PC-3 (cell line): ENCODE measurements around the gene SMYD3. TPM values are rescaled to one million over a fixed set of nuclear protein-coding genes. Genes with fewer than 3 reads are reported as not detected.

Experiments used
- ATAC-seq: fragments of 200-7000 bp; cut with Tn5 transposase; 2 replicates; pipeline ENCODE4 v1.9.1; 2020; ENCODE audit warnings: mild to moderate bottlenecking, moderate library complexity
- BruUV-seq: library from RNA; stranded (reverse); fragments of 400-500 nt; replicated peaks from 2 replicates; lab custom pipeline; 2021; lab: Mats Ljungman, UMichigan
- CTCF ChIA-PET: fragments of 300-600 bp; sonication (Branson Sonifier 250); formaldehyde crosslinking; loops from one replicate; lab custom pipeline; 2022; ENCODE audit warnings: antibody characterized with exemption; lab: Charles Lee
- POLR2A ChIA-PET: fragments of 300-600 bp; sonication (Branson Sonifier 250); formaldehyde crosslinking; loops from one replicate; lab custom pipeline; 2022; ENCODE audit warnings: antibody characterized with exemption; ENCODE audit not compliant: unreplicated experiment; lab: Charles Lee
- DNase-seq: peaks from one replicate; pipeline ENCODE4 v3.0.0-alpha.2; 2015
- H2AFZ ChIP-seq: fragments of 300-600 bp; sonication (generic); 2 replicates; pipeline ENCODE4 v1.6.0; 2016; ENCODE audit warnings: antibody characterized with exemption, low read length
- H3F3A ChIP-seq: fragments of 300-600 bp; sonication (generic); one replicate; pipeline ENCODE4 v1.6.0; 2017; ENCODE audit warnings: antibody characterized with exemption, low read length, control low read depth, mild to moderate bottlenecking; ENCODE audit not compliant: unreplicated experiment
- H3K27ac ChIP-seq: fragments of 300-600 bp; sonication (generic); 2 replicates; pipeline ENCODE4 v1.5.1; 2016; ENCODE audit warnings: mild to moderate bottlenecking, low read length
- H3K27me3 ChIP-seq: fragments of 300-600 bp; sonication (generic); 2 replicates; pipeline ENCODE4 v1.6.1; 2016; ENCODE audit warnings: low read length, mixed read lengths
- H3K36me3 ChIP-seq: fragments of 300-600 bp; sonication (generic); 2 replicates; pipeline ENCODE4 v1.6.1; 2016; ENCODE audit warnings: low read depth, mixed run types, low read length, mixed read lengths
- H3K4me1 ChIP-seq: fragments of 300-600 bp; sonication (generic); 2 replicates; pipeline ENCODE4 v1.5.1; 2016; ENCODE audit warnings: low read length; ENCODE audit not compliant: insufficient read depth
- H3K4me2 ChIP-seq: fragments of 300-600 bp; sonication (generic); 2 replicates; pipeline ENCODE4 v1.6.0; 2016; ENCODE audit warnings: low read length
- H3K4me3 ChIP-seq: fragments of 300-600 bp; sonication (generic); 2 replicates; pipeline ENCODE4 v1.5.1; 2016; ENCODE audit warnings: mild to moderate bottlenecking, low read length, mixed read lengths
- H3K79me2 ChIP-seq: fragments of 300-600 bp; sonication (generic); 2 replicates; pipeline ENCODE4 v1.6.1; 2017; ENCODE audit warnings: low read length, mixed read lengths
- H3K9ac ChIP-seq: fragments of 300-600 bp; sonication (generic); 2 replicates; pipeline ENCODE4 v1.6.0; 2016; ENCODE audit warnings: mild to moderate bottlenecking, low read length
- H3K9me2 ChIP-seq: fragments of 300-600 bp; sonication (generic); replicated peaks from 2 replicates; pipeline ENCODE4 v1.6.1; 2016; ENCODE audit warnings: mixed run types, low read length, mixed read lengths
- H3K9me3 ChIP-seq: fragments of 300-600 bp; sonication (generic); 2 replicates; pipeline ENCODE4 v1.6.1; 2016; ENCODE audit warnings: low read length, mixed read lengths
- H4K20me1 ChIP-seq: fragments of 300-600 bp; sonication (generic); 2 replicates; pipeline ENCODE4 v1.6.1; 2016; ENCODE audit warnings: low read length, mixed read lengths
- CTCF ChIP-seq: fragments of 300-600 bp; sonication (generic); conservative IDR thresholded peaks from 2 replicates; pipeline ENCODE4 v1.5.1; 2017; ENCODE audit warnings: antibody characterized with exemption, low read depth, mild to moderate bottlenecking, low read length
- EZH2 ChIP-seq: fragments of 300-600 bp; sonication (generic); IDR thresholded peaks from one replicate; pipeline ENCODE4 v1.6.1; 2017; ENCODE audit warnings: antibody characterized with exemption, mild to moderate bottlenecking, low read length; ENCODE audit not compliant: unreplicated experiment
- EZH2phosphoT487 ChIP-seq: fragments of 300-600 bp; sonication (generic); IDR thresholded peaks from 2 replicates; pipeline ENCODE4 v1.6.1; 2018; ENCODE audit warnings: mild to moderate bottlenecking, antibody characterized with exemption, low read length, borderline replicate concordance
- intact Hi-C: fragments of 100-400 bp; cut with micrococcal nuclease; formaldehyde crosslinking; loops from 2 replicates; pipeline ENCODE4 v1.9.0; 2023
- total RNA-seq: library from RNA; depleted of rRNA; stranded (reverse); fragments of >200 nt; gene quantifications from 2 replicates; pipeline ENCODE4 v1.2.3, GENCODE V29; 2014

Gene SMYD3
- total RNA-seq, 1 experiment from 2014 or later: 33.0 TPM

GRCh38 chr1:245771511-245772281, 735.4 kb downstream of the SMYD3 start:
- H3K27ac ChIP-seq: no peak overlapping the region
- ChIA-PET CTCF (interaction anchor here (0.5 kb wide), 1 partner anchor 451 kb away, joined by 3 read pairs; no protein-coding TSS in a partner anchor), POLR2A (no interaction called here)
- no peaks in the 10 kb centered on the region for H3K36me3 ChIP-seq
- DNase-seq (peak; percentile 13), ATAC-seq (no peak)
- no TSS peak for BruUV-seq
- TF ChIP-seq EZH2 (no peak), CTCF (no peak), EZH2phosphoT487 (no peak)
- no peaks in the 10 kb centered on the region for H3K9me2 ChIP-seq
- no peak overlapping the region for H3K9ac ChIP-seq
- intact Hi-C loops: no loop called here
- no peak overlapping the region for H2AFZ ChIP-seq
- H3K27me3 ChIP-seq: no peaks in the 10 kb centered on the region
- no peak overlapping the region for H3K4me3 ChIP-seq
- H3F3A ChIP-seq: no peaks in the 10 kb centered on the region
- H3K4me2 ChIP-seq: no peak overlapping the region
- H3K79me2 ChIP-seq: no peaks in the 10 kb centered on the region
- H3K9me3 ChIP-seq: no peaks in the 10 kb centered on the region
- no peaks in the 10 kb centered on the region for H3K4me1 ChIP-seq
- no peaks in the 10 kb centered on the region for H4K20me1 ChIP-seq

GRCh38 chr1:245770156-245770555, 736.9 kb downstream of the SMYD3 start:
- no peaks in the 10 kb centered on the region for H3K9me2 ChIP-seq
- no peak overlapping the region for H3K4me2 ChIP-seq
- ChIA-PET CTCF (interaction anchor here (0.6 kb wide), 1 partner anchor 16 kb away, joined by 3 read pairs; no protein-coding TSS in a partner anchor), POLR2A (no interaction called here)
- no peaks in the 10 kb centered on the region for H3F3A ChIP-seq
- no peak for DNase-seq
- no peaks in the 10 kb centered on the region for H3K9me3 ChIP-seq
- no TSS peak for BruUV-seq
- no peaks in the 10 kb centered on the region for H3K4me1 ChIP-seq
- intact Hi-C loops: no loop called here
- no peak overlapping the region for H3K4me3 ChIP-seq
- no peak overlapping the region for H3K27ac ChIP-seq
- TF ChIP-seq CTCF (no peak), EZH2phosphoT487 (no peak), EZH2 (no peak)
- no peaks in the 10 kb centered on the region for H3K27me3 ChIP-seq
- H3K79me2 ChIP-seq: no peaks in the 10 kb centered on the region
- no peak overlapping the region for H3K9ac ChIP-seq
- H4K20me1 ChIP-seq: no peaks in the 10 kb centered on the region
- no peaks in the 10 kb centered on the region for H3K36me3 ChIP-seq
- ATAC-seq: no peak
- H2AFZ ChIP-seq: no peak overlapping the region

GRCh38 chr1:245768596-245768995, 738.5 kb downstream of the SMYD3 start:
- Histone ChIP-seq H3K36me3 (no peaks in the 10 kb centered on the region), H4K20me1 (no peaks in the 10 kb centered on the region), H3K4me1 (no peaks in the 10 kb centered on the region), H2AFZ (no peak overlapping the region), H3F3A (no peaks in the 10 kb centered on the region), H3K4me2 (no peak overlapping the region), H3K27me3 (no peaks in the 10 kb centered on the region), H3K9ac (no peak overlapping the region), H3K9me3 (no peaks in the 10 kb centered on the region), H3K27ac (no peak overlapping the region), H3K4me3 (no peak overlapping the region), H3K9me2 (no peaks in the 10 kb centered on the region), H3K79me2 (no peaks in the 10 kb centered on the region)
- ATAC-seq: no peak
- DNase-seq: no peak
- no peak for TF ChIP-seq EZH2
- TF ChIP-seq EZH2phosphoT487: no peak
- TF ChIP-seq CTCF: no peak
- ChIA-PET CTCF (no interaction called here), POLR2A (no interaction called here)
- intact Hi-C loops: no loop called here
- BruUV-seq: no TSS peak
